ENCODE data around the gene DPP8. TPM values are rescaled to one million over a fixed set of nuclear protein-coding genes. Genes with fewer than 3 reads are reported as not detected.
"Not testable (repeated sequence)": the region's sequence is repeated elsewhere in the genome, so short reads cannot be mapped to it uniquely, and the experiment has no call there.

DPP8 gene
- total and polyA plus RNA-seq, 4 donors = 5.5 to 22.7 (median 17.5) TPM

DNA sequence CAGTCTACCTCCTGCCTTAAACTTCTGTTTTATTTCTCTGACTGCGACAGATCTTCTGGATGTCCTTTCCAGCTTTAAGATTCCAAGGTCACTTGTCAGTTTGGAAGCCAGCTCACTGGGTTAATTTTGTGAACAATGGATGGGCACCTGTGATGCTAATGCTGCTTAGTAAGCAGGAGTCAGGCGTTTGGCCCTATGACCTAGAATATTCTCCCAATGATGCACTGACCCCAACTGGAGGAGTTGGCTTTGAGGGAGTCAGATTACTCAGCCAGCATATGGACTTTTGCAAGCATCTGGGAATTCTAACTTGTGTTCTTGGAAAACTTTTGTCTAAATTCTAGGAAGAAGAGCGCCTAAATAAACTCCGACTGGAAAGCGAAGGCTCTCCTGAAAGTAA, 40.8 kb upstream of the DPP8 start:
- whole genome bisulfite sequencing = 94% methylated on average over 5 of the region's 5 CpGs
- H3K27me3 ChIP-seq (ENCODE audit: control insufficient read depth in 4 of 4, insufficient read depth in 4 of 4, low read length in 3 of 4) = no peaks in the 10 kb centered on the region
- no peaks in the 10 kb centered on the region for H3K4me1 ChIP-seq (ENCODE audit: control insufficient read depth in 4 of 4, insufficient read depth in 4 of 4, low read length in 3 of 4)
- H3K36me3 ChIP-seq (ENCODE audit: control insufficient read depth in 4 of 4, insufficient read depth in 3 of 4, low read depth in 1 of 4, low read length in 3 of 4) = peaks cover 6 to 39% (median 23%) of the 10 kb centered on the region in 4 donors
- no peak overlapping the region for H3K9ac ChIP-seq (ENCODE audit: low read depth in 1 of 2, low read length in 2 of 2)
- H3K9me3 ChIP-seq (ENCODE audit: control insufficient read depth in 4 of 4, low read length in 3 of 4) = no peaks in the 10 kb centered on the region
- no peak for DNase-seq (ENCODE audit: low spot score)
- no peak overlapping the region for H3K27ac ChIP-seq (ENCODE audit: low read depth in 1 of 2, low read length in 2 of 2)
- no peak overlapping the region for H3K4me3 ChIP-seq (ENCODE audit: low read depth in 1 of 3, low read length in 3 of 3)
- no peak for TF ChIP-seq HNF4G (IDR thresholded peaks at IDR 0.05)

DNA sequence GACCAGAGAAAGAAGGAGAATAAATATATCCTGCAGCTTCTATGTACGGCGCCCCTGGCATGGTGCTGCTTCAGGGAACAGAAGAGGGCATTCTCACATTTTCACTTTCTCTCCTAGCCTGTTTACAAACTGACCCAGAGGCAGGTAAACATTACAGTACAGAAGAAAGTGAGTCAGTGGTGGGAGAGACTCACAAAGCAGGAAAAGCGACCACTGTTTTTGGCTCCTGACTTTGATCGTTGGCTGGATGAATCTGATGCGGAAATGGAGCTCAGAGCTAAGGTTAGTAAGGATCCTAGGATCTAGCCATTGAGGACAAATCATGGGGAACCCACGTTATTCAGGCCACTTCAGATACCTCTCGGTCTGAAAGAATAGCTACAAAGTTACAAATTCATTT, 39.1 kb upstream of the DPP8 start:
- Histone ChIP-seq H3K27ac (ENCODE audit: low read depth in 1 of 2, low read length in 2 of 2) (no peak overlapping the region), H3K36me3 (ENCODE audit: control insufficient read depth in 4 of 4, insufficient read depth in 3 of 4, low read depth in 1 of 4, low read length in 3 of 4) (peaks cover 6 to 26% (median 19%) of the 10 kb centered on the region in 4 donors), H3K4me3 (ENCODE audit: low read depth in 1 of 3, low read length in 3 of 3) (no peak overlapping the region), H3K27me3 (ENCODE audit: control insufficient read depth in 4 of 4, insufficient read depth in 4 of 4, low read length in 3 of 4) (no peaks in the 10 kb centered on the region), H3K9me3 (ENCODE audit: control insufficient read depth in 4 of 4, low read length in 3 of 4) (no peaks in the 10 kb centered on the region), H3K4me1 (ENCODE audit: control insufficient read depth in 4 of 4, insufficient read depth in 4 of 4, low read length in 3 of 4) (no peaks in the 10 kb centered on the region), H3K9ac (ENCODE audit: low read depth in 1 of 2, low read length in 2 of 2) (no peak overlapping the region)
- no peak for DNase-seq (ENCODE audit: low spot score)
- TF ChIP-seq, protein P1, sequence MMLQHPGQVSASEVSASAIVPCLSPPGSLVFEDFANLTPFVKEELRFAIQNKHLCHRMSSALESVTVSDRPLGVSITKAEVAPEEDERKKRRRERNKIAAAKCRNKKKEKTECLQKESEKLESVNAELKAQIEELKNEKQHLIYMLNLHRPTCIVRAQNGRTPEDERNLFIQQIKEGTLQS (IDR thresholded peaks at IDR 0.05) = no peak
- TF ChIP-seq RXRA (IDR thresholded peaks at IDR 0.05) = no peak
- TF ChIP-seq, protein P2, sequence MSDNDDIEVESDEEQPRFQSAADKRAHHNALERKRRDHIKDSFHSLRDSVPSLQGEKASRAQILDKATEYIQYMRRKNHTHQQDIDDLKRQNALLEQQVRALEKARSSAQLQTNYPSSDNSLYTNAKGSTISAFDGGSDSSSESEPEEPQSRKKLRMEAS (IDR thresholded peaks at IDR 0.05) = no peak
- TF ChIP-seq SP1 (IDR thresholded peaks at IDR 0.05) = no peak
- TF ChIP-seq JUND (IDR thresholded peaks at IDR 0.05) = no peak
- TF ChIP-seq, protein P3, sequence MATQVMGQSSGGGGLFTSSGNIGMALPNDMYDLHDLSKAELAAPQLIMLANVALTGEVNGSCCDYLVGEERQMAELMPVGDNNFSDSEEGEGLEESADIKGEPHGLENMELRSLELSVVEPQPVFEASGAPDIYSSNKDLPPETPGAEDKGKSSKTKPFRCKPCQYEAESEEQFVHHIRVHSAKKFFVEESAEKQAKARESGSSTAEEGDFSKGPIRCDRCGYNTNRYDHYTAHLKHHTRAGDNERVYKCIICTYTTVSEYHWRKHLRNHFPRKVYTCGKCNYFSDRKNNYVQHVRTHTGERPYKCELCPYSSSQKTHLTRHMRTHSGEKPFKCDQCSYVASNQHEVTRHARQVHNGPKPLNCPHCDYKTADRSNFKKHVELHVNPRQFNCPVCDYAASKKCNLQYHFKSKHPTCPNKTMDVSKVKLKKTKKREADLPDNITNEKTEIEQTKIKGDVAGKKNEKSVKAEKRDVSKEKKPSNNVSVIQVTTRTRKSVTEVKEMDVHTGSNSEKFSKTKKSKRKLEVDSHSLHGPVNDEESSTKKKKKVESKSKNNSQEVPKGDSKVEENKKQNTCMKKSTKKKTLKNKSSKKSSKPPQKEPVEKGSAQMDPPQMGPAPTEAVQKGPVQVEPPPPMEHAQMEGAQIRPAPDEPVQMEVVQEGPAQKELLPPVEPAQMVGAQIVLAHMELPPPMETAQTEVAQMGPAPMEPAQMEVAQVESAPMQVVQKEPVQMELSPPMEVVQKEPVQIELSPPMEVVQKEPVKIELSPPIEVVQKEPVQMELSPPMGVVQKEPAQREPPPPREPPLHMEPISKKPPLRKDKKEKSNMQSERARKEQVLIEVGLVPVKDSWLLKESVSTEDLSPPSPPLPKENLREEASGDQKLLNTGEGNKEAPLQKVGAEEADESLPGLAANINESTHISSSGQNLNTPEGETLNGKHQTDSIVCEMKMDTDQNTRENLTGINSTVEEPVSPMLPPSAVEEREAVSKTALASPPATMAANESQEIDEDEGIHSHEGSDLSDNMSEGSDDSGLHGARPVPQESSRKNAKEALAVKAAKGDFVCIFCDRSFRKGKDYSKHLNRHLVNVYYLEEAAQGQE (IDR thresholded peaks at IDR 0.05) = no peak
- TF ChIP-seq NR2F2 (IDR thresholded peaks at IDR 0.05) = no peak
- 97% methylated on average over 7 of the region's 7 CpGs for WGBS

DNA sequence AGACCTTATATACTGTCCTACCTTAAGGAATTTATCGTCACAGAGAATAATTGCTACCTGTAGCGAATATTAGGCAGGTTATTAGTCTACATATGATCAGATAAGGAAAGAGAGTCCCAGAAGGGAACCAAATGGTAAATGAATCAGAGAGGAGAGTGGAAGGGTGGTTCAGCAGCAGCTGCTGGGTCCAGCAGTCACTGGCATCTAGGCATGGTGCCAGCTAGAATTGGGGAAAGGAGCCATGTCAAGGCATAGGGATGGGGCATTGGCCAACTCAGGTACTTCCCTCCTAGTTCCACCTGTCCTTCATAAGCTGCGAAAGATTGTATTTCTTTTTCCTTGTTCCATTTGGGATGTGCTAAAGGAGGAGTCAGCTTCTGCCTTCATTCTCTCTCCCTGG, 36.2 kb upstream of the DPP8 start:
- no peaks in the 10 kb centered on the region for H3K9me3 ChIP-seq (ENCODE audit: control insufficient read depth in 4 of 4, low read length in 3 of 4)
- no peak overlapping the region for H3K27ac ChIP-seq (ENCODE audit: low read depth in 1 of 2, low read length in 2 of 2)
- peaks cover 4 to 22% (median 16%) of the 10 kb centered on the region in 4 donors for H3K36me3 ChIP-seq (ENCODE audit: control insufficient read depth in 4 of 4, insufficient read depth in 3 of 4, low read depth in 1 of 4, low read length in 3 of 4)
- H3K4me3 ChIP-seq (ENCODE audit: low read depth in 1 of 3, low read length in 3 of 3) = no peak overlapping the region
- no peaks in the 10 kb centered on the region for H3K27me3 ChIP-seq (ENCODE audit: control insufficient read depth in 4 of 4, insufficient read depth in 4 of 4, low read length in 3 of 4)
- H3K4me1 ChIP-seq (ENCODE audit: control insufficient read depth in 4 of 4, insufficient read depth in 4 of 4, low read length in 3 of 4) = peaks cover 0 to 2% (median 0%) of the 10 kb centered on the region in 4 donors
- no peak overlapping the region for H3K9ac ChIP-seq (ENCODE audit: low read depth in 1 of 2, low read length in 2 of 2)
- TF ChIP-seq, protein P4, sequence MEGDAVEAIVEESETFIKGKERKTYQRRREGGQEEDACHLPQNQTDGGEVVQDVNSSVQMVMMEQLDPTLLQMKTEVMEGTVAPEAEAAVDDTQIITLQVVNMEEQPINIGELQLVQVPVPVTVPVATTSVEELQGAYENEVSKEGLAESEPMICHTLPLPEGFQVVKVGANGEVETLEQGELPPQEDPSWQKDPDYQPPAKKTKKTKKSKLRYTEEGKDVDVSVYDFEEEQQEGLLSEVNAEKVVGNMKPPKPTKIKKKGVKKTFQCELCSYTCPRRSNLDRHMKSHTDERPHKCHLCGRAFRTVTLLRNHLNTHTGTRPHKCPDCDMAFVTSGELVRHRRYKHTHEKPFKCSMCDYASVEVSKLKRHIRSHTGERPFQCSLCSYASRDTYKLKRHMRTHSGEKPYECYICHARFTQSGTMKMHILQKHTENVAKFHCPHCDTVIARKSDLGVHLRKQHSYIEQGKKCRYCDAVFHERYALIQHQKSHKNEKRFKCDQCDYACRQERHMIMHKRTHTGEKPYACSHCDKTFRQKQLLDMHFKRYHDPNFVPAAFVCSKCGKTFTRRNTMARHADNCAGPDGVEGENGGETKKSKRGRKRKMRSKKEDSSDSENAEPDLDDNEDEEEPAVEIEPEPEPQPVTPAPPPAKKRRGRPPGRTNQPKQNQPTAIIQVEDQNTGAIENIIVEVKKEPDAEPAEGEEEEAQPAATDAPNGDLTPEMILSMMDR (IDR thresholded peaks at IDR 0.05; ENCODE audit: low read depth, low read length, missing input control) = no peak
- TF ChIP-seq HNF4G (IDR thresholded peaks at IDR 0.05) (no peak), FOXA1 (IDR thresholded peaks at IDR 0.05) (no peak)
- WGBS = over 99% methylated on average over 3 of the region's 3 CpGs
- no peak for DNase-seq (ENCODE audit: low spot score)

DNA sequence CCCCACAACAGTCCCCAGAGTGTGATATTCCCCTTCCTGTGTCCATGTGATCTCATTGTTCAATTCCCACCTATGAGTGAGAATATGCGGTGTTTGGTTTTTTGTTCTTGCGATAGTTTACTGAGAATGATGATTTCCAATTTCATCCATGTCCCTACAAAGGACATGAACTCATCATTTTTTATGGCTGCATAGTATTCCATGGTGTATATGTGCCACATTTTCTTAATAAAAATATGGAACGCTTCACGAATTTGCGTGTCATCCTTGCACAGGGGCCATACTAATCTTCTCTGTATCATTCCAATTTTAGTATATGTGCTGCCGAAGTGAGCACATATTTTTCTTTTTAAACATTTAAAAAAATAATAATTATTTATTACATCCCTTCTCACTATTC, 35.4 kb upstream of the DPP8 start:
- H3K9ac ChIP-seq (ENCODE audit: low read depth in 1 of 2, low read length in 2 of 2); H3K4me1 ChIP-seq (ENCODE audit: control insufficient read depth in 4 of 4, insufficient read depth in 4 of 4, low read length in 3 of 4); H3K9me3 ChIP-seq (ENCODE audit: control insufficient read depth in 4 of 4, low read length in 3 of 4); DNase-seq (ENCODE audit: low spot score); H3K4me3 ChIP-seq (ENCODE audit: low read depth in 1 of 3, low read length in 3 of 3); H3K27ac ChIP-seq (ENCODE audit: low read depth in 1 of 2, low read length in 2 of 2); H3K27me3 ChIP-seq (ENCODE audit: control insufficient read depth in 4 of 4, insufficient read depth in 4 of 4, low read length in 3 of 4): not testable (repeated sequence)
- H3K36me3 ChIP-seq (ENCODE audit: control insufficient read depth in 4 of 4, insufficient read depth in 3 of 4, low read depth in 1 of 4, low read length in 3 of 4) = peaks cover 1 to 16% (median 11%) of the 10 kb centered on the region in 4 donors
- WGBS = 99% methylated on average over 4 of the region's 6 CpGs

Data from liver (tissue), 9 donors.